ENCODE data around the gene TTC12.

DNA sequence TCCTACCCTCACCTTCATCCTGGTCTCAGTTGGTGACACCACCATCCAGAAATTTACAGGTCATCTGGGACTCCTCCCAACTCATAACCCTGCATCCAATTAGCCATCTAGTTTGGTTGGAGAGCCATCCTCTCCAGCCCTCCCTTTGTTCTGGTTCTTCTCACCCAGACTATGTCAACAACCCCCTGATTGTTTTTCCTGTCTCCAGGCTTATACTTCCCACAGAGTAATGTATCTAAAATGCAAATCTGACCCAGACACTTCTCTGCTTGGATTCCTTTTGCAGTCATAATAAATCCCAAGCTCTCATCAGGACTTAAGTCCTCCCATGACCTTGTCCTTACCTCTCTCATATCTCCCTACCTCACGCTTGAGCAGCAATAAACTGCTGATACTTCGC lies 3.0 kb downstream of the TTC12 start:
- TF ChIP-seq, protein P1, sequence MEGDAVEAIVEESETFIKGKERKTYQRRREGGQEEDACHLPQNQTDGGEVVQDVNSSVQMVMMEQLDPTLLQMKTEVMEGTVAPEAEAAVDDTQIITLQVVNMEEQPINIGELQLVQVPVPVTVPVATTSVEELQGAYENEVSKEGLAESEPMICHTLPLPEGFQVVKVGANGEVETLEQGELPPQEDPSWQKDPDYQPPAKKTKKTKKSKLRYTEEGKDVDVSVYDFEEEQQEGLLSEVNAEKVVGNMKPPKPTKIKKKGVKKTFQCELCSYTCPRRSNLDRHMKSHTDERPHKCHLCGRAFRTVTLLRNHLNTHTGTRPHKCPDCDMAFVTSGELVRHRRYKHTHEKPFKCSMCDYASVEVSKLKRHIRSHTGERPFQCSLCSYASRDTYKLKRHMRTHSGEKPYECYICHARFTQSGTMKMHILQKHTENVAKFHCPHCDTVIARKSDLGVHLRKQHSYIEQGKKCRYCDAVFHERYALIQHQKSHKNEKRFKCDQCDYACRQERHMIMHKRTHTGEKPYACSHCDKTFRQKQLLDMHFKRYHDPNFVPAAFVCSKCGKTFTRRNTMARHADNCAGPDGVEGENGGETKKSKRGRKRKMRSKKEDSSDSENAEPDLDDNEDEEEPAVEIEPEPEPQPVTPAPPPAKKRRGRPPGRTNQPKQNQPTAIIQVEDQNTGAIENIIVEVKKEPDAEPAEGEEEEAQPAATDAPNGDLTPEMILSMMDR (IDR thresholded peaks at IDR 0.05) = no peak
- no peak for TF ChIP-seq EZH2 (IDR thresholded peaks at IDR 0.05; ENCODE audit: borderline replicate concordance, insufficient read depth, low read depth, low read length, poor library complexity, severe bottlenecking)

Data from B cell (primary cell).